DOHH2 (cell line): ENCODE results near the gene PCNX2.

Experiments
- H3F3A ChIP-seq: fragments of 200-600 bp; sonication (generic), shearing (Covaris generic); 2 replicates; pipeline ENCODE4 v1.6.0; 2016; ENCODE audit warnings: antibody characterized with exemption, mild to moderate bottlenecking; ENCODE audit not compliant: control insufficient read depth, insufficient read depth
- H3K27ac ChIP-seq: fragments of 200-600 bp; sonication (generic); 2 replicates; pipeline ENCODE4 v1.5.1; 2014; ENCODE audit warnings: low read depth, mild to moderate bottlenecking, low read length, moderate library complexity
- H3K27me3 ChIP-seq: fragments of 200-600 bp; sonication (generic); 2 replicates; pipeline ENCODE4 v1.6.1; 2014; ENCODE audit warnings: mild to moderate bottlenecking, low read length, mixed read lengths; ENCODE audit not compliant: control insufficient read depth
- H3K36me3 ChIP-seq: fragments of 200-600 bp; sonication (generic); 2 replicates; pipeline ENCODE4 v1.6.1; 2014; ENCODE audit warnings: mild to moderate bottlenecking, low read length, moderate library complexity, mixed read lengths; ENCODE audit not compliant: control insufficient read depth
- H3K4me1 ChIP-seq: fragments of 200-600 bp; sonication (generic); 2 replicates; pipeline ENCODE4 v1.6.1; 2014; ENCODE audit warnings: mild to moderate bottlenecking, low read length, mixed read lengths; ENCODE audit not compliant: control insufficient read depth
- H3K4me2 ChIP-seq: fragments of 200-600 bp; sonication (generic); 2 replicates; pipeline ENCODE4 v1.6.0; 2014; ENCODE audit warnings: mild to moderate bottlenecking, low read length, moderate library complexity
- H3K4me3 ChIP-seq: fragments of 200-600 bp; sonication (generic); 2 replicates; pipeline ENCODE4 v1.5.1; 2014; ENCODE audit warnings: mild to moderate bottlenecking, low read length, mixed read lengths
- H3K79me2 ChIP-seq: fragments of 200-600 bp; sonication (generic); 2 replicates; pipeline ENCODE4 v1.6.1; 2014; ENCODE audit warnings: mild to moderate bottlenecking, low read length, mixed read lengths; ENCODE audit not compliant: control insufficient read depth
- H3K9me2 ChIP-seq: fragments of 200-600 bp; sonication (generic); replicated peaks from 2 replicates; pipeline ENCODE4 v1.6.1; 2014; ENCODE audit warnings: mild to moderate bottlenecking, low read length, mixed read lengths; ENCODE audit not compliant: control insufficient read depth
- H3K9me3 ChIP-seq: fragments of 200-600 bp; sonication (generic); 2 replicates; pipeline ENCODE4 v1.6.1; 2014; ENCODE audit warnings: antibody characterized with exemption, low read length, mixed read lengths; ENCODE audit not compliant: control insufficient read depth, insufficient read depth
- H4K20me1 ChIP-seq: fragments of 200-600 bp; sonication (generic); 2 replicates; pipeline ENCODE4 v1.6.0; 2014; ENCODE audit warnings: low read depth, mild to moderate bottlenecking, antibody characterized with exemption, low read length, moderate library complexity; ENCODE audit not compliant: control insufficient read depth, insufficient read depth
- CTCF ChIP-seq: fragments of 200-600 bp; sonication (generic); IDR thresholded peaks from one replicate; pipeline ENCODE4 v1.5.1; 2014; ENCODE audit warnings: antibody characterized with exemption, mild to moderate bottlenecking, low read depth, low read length; ENCODE audit not compliant: poor library complexity, severe bottlenecking
- EZH2phosphoT487 ChIP-seq: fragments of 200-600 bp; sonication (generic); IDR thresholded peaks from 2 replicates; pipeline ENCODE4 v1.6.1; 2017; ENCODE audit warnings: borderline replicate concordance, mild to moderate bottlenecking, antibody characterized with exemption, low read length, moderate library complexity, mixed read lengths

PCNX2 gene

GRCh38 chr1:233238884-233239431 lies 56.6 kb downstream of the PCNX2 start:
- Histone ChIP-seq H3K36me3 (no peaks in the 10 kb centered on the region), H3K4me3 (no peak overlapping the region), H3K9me3 (no peaks in the 10 kb centered on the region), H3K9me2 (no peaks in the 10 kb centered on the region), H3F3A (no peaks in the 10 kb centered on the region), H3K4me2 (no peak overlapping the region), H4K20me1 (no peaks in the 10 kb centered on the region), H3K27me3 (no peaks in the 10 kb centered on the region), H3K79me2 (no peaks in the 10 kb centered on the region), H3K27ac (no peak overlapping the region), H3K4me1 (no peaks in the 10 kb centered on the region)
- TF ChIP-seq CTCF, result no peak
- TF ChIP-seq EZH2phosphoT487, result no peak

- Histone ChIP-seq H3K4me2 (no peak overlapping the region), H3K4me1 (no peaks in the 10 kb centered on the region), H3K4me3 (no peak overlapping the region), H3K27ac (no peak overlapping the region), H4K20me1 (no peaks in the 10 kb centered on the region), H3K9me2 (no peaks in the 10 kb centered on the region), H3F3A (no peaks in the 10 kb centered on the region), H3K36me3 (no peaks in the 10 kb centered on the region), H3K79me2 (no peaks in the 10 kb centered on the region), H3K27me3 (no peaks in the 10 kb centered on the region), H3K9me3 (no peaks in the 10 kb centered on the region)
- TF ChIP-seq CTCF, result no peak
- no peak for TF ChIP-seq EZH2phosphoT487
Observed at GRCh38 chr1:233237647-233238046, 57.9 kb downstream of the PCNX2 start.

GRCh38 chr1:233233508-233234040 lies 62.0 kb downstream of the PCNX2 start:
- H4K20me1 ChIP-seq, result no peaks in the 10 kb centered on the region
- TF ChIP-seq CTCF (no peak), EZH2phosphoT487 (no peak)
- no peak overlapping the region for H3K27ac ChIP-seq
- no peaks in the 10 kb centered on the region for H3K27me3 ChIP-seq
- H3K9me3 ChIP-seq, result no peaks in the 10 kb centered on the region
- H3F3A ChIP-seq, result no peaks in the 10 kb centered on the region
- no peaks in the 10 kb centered on the region for H3K4me1 ChIP-seq
- no peaks in the 10 kb centered on the region for H3K79me2 ChIP-seq
- no peaks in the 10 kb centered on the region for H3K9me2 ChIP-seq
- no peaks in the 10 kb centered on the region for H3K36me3 ChIP-seq
- H3K4me2 ChIP-seq, result no peak overlapping the region
- H3K4me3 ChIP-seq, result no peak overlapping the region
